Measurements from ENCODE around the gene MAST4. TPM values are rescaled to one million over a fixed set of nuclear protein-coding genes. Genes with fewer than 3 reads are reported as not detected.

The MAST4 gene
- total RNA-seq, 1 donor from 2014 or later: 55.2 TPM

- Histone ChIP-seq H3K27me3 (no peaks in the 10 kb centered on the region), H3K27ac (no peak overlapping the region), H3K4me1 (peaks cover 0 to 2% of the 10 kb centered on the region in 2 donors), H3K4me3 (no peak overlapping the region), H3K36me3 (no peaks in the 10 kb centered on the region), H3K9me3 (no peaks in the 10 kb centered on the region)
- no peak for TF ChIP-seq CTCF (IDR thresholded peaks at IDR 0.05)
- no peak for DNase-seq (ENCODE audit: low spot score in 2 of 2)
- intact Hi-C loops (cut with DNase I): loop anchor here (2.0 kb wide), 1 partner anchor 451 kb away; no protein-coding TSS in a partner anchor
Observed at GRCh38 chr5:66757834-66758371, 161.7 kb downstream of the MAST4 start.

GRCh38 chr5:66769030-66769733, 173.0 kb downstream of the MAST4 start:
- intact Hi-C loops (cut with DNase I): no loop called here

GRCh38 chr5:66769839-66770617, 173.8 kb downstream of the MAST4 start:
- H3K27me3 ChIP-seq: no peaks in the 10 kb centered on the region
- H3K4me1 ChIP-seq: no peaks in the 10 kb centered on the region
- no peak for TF ChIP-seq CTCF (IDR thresholded peaks at IDR 0.05)
- intact Hi-C loops (cut with DNase I): no loop called here
- H3K9me3 ChIP-seq: no peaks in the 10 kb centered on the region
- no peak overlapping the region for H3K4me3 ChIP-seq
- no peak for DNase-seq (ENCODE audit: low spot score in 2 of 2)
- no peak overlapping the region for H3K27ac ChIP-seq
- no peaks in the 10 kb centered on the region for H3K36me3 ChIP-seq

More at GRCh38 chr5:66769030-66769733, 173.0 kb downstream of the MAST4 start:
- Histone ChIP-seq H3K36me3 (no peaks in the 10 kb centered on the region), H3K4me1 (no peaks in the 10 kb centered on the region), H3K27me3 (no peaks in the 10 kb centered on the region), H3K4me3 (no peak overlapping the region), H3K27ac (no peak overlapping the region), H3K9me3 (no peaks in the 10 kb centered on the region)
- TF ChIP-seq CTCF (IDR thresholded peaks at IDR 0.05): no peak
- no peak for DNase-seq (ENCODE audit: low spot score in 2 of 2)

- intact Hi-C loops (cut with DNase I): no loop called here
- H3K27ac ChIP-seq: no peak overlapping the region
- no peak for DNase-seq (ENCODE audit: low spot score in 2 of 2)
- no peaks in the 10 kb centered on the region for H3K36me3 ChIP-seq
- no peak overlapping the region for H3K4me3 ChIP-seq
- H3K9me3 ChIP-seq: no peaks in the 10 kb centered on the region
- no peaks in the 10 kb centered on the region for H3K27me3 ChIP-seq
- H3K4me1 ChIP-seq: no peaks in the 10 kb centered on the region
- no peak for TF ChIP-seq CTCF (IDR thresholded peaks at IDR 0.05)
Observed at GRCh38 chr5:66777868-66778267, 181.7 kb downstream of the MAST4 start.

- no peaks in the 10 kb centered on the region for H3K36me3 ChIP-seq
- no peaks in the 10 kb centered on the region for H3K27me3 ChIP-seq
- no peak overlapping the region for H3K4me3 ChIP-seq
- no peak for DNase-seq (ENCODE audit: low spot score in 2 of 2)
- TF ChIP-seq CTCF (IDR thresholded peaks at IDR 0.05): no peak
- intact Hi-C loops (cut with DNase I): no loop called here
- H3K27ac ChIP-seq: no peak overlapping the region
- no peaks in the 10 kb centered on the region for H3K4me1 ChIP-seq
- H3K9me3 ChIP-seq: no peaks in the 10 kb centered on the region
Observed at GRCh38 chr5:66779528-66779927, 183.3 kb downstream of the MAST4 start.
